Activated naive CD8-positive, alpha-beta T cell treated with anti-CD3 and anti-CD28 coated beads for 36 hours (primary cell): Measurements from ENCODE around the gene POMC. TPM values are rescaled to one million over a fixed set of nuclear protein-coding genes. Genes with fewer than 3 reads are reported as not detected.
"Not testable (repeated sequence)": the region's sequence is repeated elsewhere in the genome, so short reads cannot be mapped to it uniquely, and the experiment has no call there.

Experiments used
- DNase-seq: peaks from one replicate; pipeline ENCODE4 v3.0.0; 2021
- H3K27ac Mint-ChIP-seq: one replicate; pipeline ENCODE4 v1.8.0; 2022; ENCODE audit warnings: mild to moderate bottlenecking, moderate library complexity, mixed read lengths
- H3K27me3 Mint-ChIP-seq: one replicate; pipeline ENCODE4 v1.8.0; 2022; ENCODE audit warnings: mild to moderate bottlenecking, mixed read lengths
- H3K36me3 Mint-ChIP-seq: one replicate; pipeline ENCODE4 v1.8.0; 2021; ENCODE audit warnings: mild to moderate bottlenecking, mixed read lengths
- H3K4me1 Mint-ChIP-seq: one replicate; pipeline ENCODE4 v1.8.0; 2021; ENCODE audit warnings: mixed read lengths
- H3K4me3 Mint-ChIP-seq: one replicate; pipeline ENCODE4 v1.8.0; 2022; ENCODE audit warnings: mild to moderate bottlenecking, moderate library complexity, mixed read lengths
- H3K9me3 Mint-ChIP-seq: one replicate; pipeline ENCODE4 v1.8.0; 2022; ENCODE audit warnings: mixed read lengths
- total RNA-seq, 2 experiments: library from RNA; stranded (reverse); gene quantifications; one replicate each; pipeline ENCODE4 v1.2.3, GENCODE V29; 2021

The POMC gene
- total RNA-seq, 2 experiments from 2014 or later = 6.3 to 6.8 TPM

DNA sequence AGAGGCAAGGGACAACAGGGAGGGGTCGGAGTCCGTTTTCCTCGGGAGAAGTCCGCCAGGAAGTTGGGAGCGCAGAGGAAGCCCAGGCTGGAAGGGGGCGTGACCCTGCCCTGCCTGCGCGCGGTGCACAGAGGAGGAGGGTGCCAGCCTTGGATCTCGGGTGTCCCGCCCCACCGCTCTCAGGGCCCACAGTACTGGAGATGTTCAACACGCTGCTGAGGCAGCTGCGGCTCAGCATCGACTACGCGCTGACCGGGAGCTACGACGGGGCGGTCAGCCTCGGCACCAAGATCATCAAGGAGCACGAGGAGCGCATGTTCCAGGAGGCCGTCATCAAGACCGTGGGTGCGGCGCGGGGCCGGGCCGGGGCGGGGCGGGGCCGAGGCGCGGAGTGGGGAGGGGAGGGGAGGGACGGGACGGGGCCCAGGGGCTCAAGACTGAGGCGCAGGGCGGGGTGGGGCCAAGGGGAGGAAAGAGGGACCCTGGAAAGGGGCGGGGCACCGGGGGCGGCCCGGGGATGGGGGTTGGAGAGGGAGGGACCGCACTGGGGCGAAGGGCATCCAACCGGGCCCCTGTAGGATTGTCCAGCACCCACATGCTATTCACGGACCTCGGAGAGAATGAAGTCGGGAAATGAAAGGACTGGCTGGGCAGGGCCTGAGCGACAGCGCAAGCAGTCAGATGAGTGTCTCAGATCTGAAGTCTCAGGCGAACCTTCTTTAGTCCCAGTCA is 36.6 kb downstream of the POMC start:
- peaks cover 10% of the 10 kb centered on the region for H3K4me1 Mint-ChIP-seq
- H3K27ac Mint-ChIP-seq = no peak overlapping the region
- H3K36me3 Mint-ChIP-seq = no peaks in the 10 kb centered on the region
- DNase-seq = peak; percentile 12
- peaks cover 65% of the 10 kb centered on the region for H3K27me3 Mint-ChIP-seq
- peak overlapping the region; percentile 64 for H3K4me3 Mint-ChIP-seq
- no peaks in the 10 kb centered on the region for H3K9me3 Mint-ChIP-seq

GRCh38 chr2:25131253-25131566 is 37.2 kb downstream of the POMC start:
- H3K4me1 Mint-ChIP-seq = peaks cover 10% of the 10 kb centered on the region
- H3K27me3 Mint-ChIP-seq = peaks cover 61% of the 10 kb centered on the region
- peak overlapping the region; percentile 64 for H3K4me3 Mint-ChIP-seq
- DNase-seq = no peak
- no peaks in the 10 kb centered on the region for H3K36me3 Mint-ChIP-seq
- no peaks in the 10 kb centered on the region for H3K9me3 Mint-ChIP-seq
- no peak overlapping the region for H3K27ac Mint-ChIP-seq

DNA sequence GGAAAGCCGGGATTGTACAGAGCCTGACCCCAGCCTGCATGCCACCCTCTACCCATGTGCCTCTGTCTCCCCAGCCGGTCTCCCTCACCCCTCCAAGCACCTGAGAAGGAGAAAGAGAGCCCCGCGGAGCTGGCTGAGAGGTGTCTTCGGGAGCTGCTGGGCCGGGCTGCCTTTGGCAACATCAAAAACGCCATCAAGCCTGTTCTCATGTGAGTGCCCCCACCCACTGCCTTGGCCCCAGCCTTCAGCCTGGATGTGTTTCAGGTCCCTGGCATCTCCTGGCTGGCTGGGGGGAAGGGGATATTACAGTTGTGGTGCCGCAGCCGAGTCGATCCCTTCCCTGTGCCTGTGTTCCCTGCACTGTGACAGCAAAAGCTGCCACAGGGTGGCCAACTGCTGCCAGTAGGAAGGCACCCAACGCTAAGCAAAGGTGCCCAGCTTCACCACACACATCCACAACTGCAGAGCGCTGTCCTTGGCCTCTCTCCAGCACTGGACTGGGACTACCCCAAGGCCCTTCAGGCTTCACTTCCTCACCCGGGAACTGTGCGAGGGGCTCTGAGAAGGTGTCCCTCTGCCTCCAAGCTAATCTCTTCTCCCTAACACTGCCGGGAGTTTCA is 38.4 kb downstream of the POMC start:
- H3K27ac Mint-ChIP-seq = no peak overlapping the region
- no peaks in the 10 kb centered on the region for H3K36me3 Mint-ChIP-seq
- H3K27me3 Mint-ChIP-seq = peaks cover 52% of the 10 kb centered on the region
- no peak overlapping the region for H3K4me3 Mint-ChIP-seq
- H3K4me1 Mint-ChIP-seq = peaks cover 10% of the 10 kb centered on the region
- no peak for DNase-seq
- no peaks in the 10 kb centered on the region for H3K9me3 Mint-ChIP-seq

DNA sequence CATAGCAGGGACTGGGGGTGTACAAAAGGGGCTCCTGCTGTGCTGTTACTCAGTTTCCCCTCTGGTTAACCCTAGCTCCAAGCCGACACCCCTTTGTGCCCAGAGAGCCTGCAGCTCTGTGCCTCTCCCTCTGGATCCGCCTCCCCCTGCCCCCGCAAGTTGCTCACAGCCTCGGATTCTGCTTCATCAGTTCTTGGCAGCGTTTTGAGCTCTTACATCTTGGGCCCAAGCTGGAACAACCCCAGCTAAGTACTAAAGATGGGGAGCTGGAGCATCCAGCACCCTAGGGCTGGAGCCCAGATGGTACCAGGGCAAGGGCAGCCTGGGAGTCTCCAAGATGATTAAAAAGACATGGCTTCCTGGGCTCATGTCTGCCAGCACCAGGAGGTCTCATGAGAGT is 40.7 kb downstream of the POMC start:
- Mint-ChIP-seq H3K4me3 (no peak overlapping the region), H3K27ac (no peak overlapping the region), H3K4me1 (peaks cover 10% of the 10 kb centered on the region), H3K27me3 (peaks cover 30% of the 10 kb centered on the region), H3K9me3 (no peaks in the 10 kb centered on the region), H3K36me3 (no peaks in the 10 kb centered on the region)
- DNase-seq = no peak

GRCh38 chr2:25127071-25127470 is 41.3 kb downstream of the POMC start:
- peaks cover 10% of the 10 kb centered on the region for H3K4me1 Mint-ChIP-seq
- H3K36me3 Mint-ChIP-seq, H3K27ac Mint-ChIP-seq, H3K9me3 Mint-ChIP-seq, DNase-seq, H3K4me3 Mint-ChIP-seq: not testable (repeated sequence)
- peaks cover 25% of the 10 kb centered on the region for H3K27me3 Mint-ChIP-seq

GRCh38 chr2:25125976-25126375 is 42.4 kb downstream of the POMC start:
- H3K27ac Mint-ChIP-seq = no peak overlapping the region
- H3K9me3 Mint-ChIP-seq = no peaks in the 10 kb centered on the region
- H3K4me1 Mint-ChIP-seq = peaks cover 6% of the 10 kb centered on the region
- DNase-seq = no peak
- peaks cover 14% of the 10 kb centered on the region for H3K27me3 Mint-ChIP-seq
- no peaks in the 10 kb centered on the region for H3K36me3 Mint-ChIP-seq
- H3K4me3 Mint-ChIP-seq = no peak overlapping the region

DNA sequence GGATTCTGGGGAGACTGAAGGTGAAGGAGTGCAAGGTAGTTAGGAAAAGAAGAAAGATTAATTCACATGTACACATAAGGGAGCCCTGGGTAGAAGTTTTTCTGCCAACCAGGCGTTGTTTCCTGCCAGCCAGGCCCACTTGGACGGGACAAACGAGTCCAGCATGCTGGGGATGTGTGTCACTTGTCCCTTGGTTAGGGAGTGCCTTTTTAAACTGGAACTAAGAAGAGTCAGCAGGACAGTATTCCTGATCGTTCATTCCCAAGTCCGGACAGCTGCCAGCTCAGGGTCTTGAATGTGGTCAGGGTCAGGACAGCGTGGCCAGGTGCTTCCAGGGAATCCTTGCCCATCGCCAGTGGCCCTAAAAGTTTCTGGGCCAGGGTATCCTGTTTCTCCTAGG is 43.2 kb downstream of the POMC start:
- no peaks in the 10 kb centered on the region for H3K36me3 Mint-ChIP-seq
- peaks cover 6% of the 10 kb centered on the region for H3K27me3 Mint-ChIP-seq
- H3K4me1 Mint-ChIP-seq = peaks cover 4% of the 10 kb centered on the region
- H3K4me3 Mint-ChIP-seq = no peak overlapping the region
- no peaks in the 10 kb centered on the region for H3K9me3 Mint-ChIP-seq
- DNase-seq = no peak
- no peak overlapping the region for H3K27ac Mint-ChIP-seq

DNA sequence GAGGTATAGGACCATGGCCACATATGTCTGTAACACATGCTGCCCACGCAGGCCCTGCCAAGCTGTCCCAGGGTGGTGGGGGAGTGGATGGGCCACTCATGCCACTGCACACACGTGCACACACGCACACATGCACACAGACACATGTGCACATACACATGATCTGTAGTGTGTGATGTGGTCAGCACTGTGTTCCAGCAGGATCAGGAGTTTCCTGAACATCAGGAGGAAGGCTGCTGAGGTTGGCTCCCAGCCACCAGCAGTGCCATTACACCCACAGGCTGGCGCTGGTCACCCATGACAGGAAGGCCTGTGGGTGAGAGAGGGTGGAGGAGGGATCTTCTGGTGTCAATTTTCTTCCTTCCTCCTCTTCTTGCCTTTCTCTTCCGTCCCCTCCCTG is 44.7 kb downstream of the POMC start:
- Mint-ChIP-seq H3K4me1 (no peaks in the 10 kb centered on the region), H3K27me3 (no peaks in the 10 kb centered on the region), H3K4me3 (no peak overlapping the region), H3K27ac (no peak overlapping the region), H3K9me3 (no peaks in the 10 kb centered on the region), H3K36me3 (no peaks in the 10 kb centered on the region)
- DNase-seq = no peak

GRCh38 chr2:25122367-25122766 is 46.0 kb downstream of the POMC start:
- no peak overlapping the region for H3K4me3 Mint-ChIP-seq
- H3K27me3 Mint-ChIP-seq = no peaks in the 10 kb centered on the region
- no peak overlapping the region for H3K27ac Mint-ChIP-seq
- H3K9me3 Mint-ChIP-seq = no peaks in the 10 kb centered on the region
- no peaks in the 10 kb centered on the region for H3K4me1 Mint-ChIP-seq
- no peaks in the 10 kb centered on the region for H3K36me3 Mint-ChIP-seq
- DNase-seq = no peak

- H3K36me3 Mint-ChIP-seq = no peaks in the 10 kb centered on the region
- no peaks in the 10 kb centered on the region for H3K9me3 Mint-ChIP-seq
- no peak for DNase-seq
- H3K4me1 Mint-ChIP-seq = no peaks in the 10 kb centered on the region
- no peaks in the 10 kb centered on the region for H3K27me3 Mint-ChIP-seq
- H3K27ac Mint-ChIP-seq = no peak overlapping the region
- H3K4me3 Mint-ChIP-seq = no peak overlapping the region
Observed at GRCh38 chr2:25119263-25119662, 49.1 kb downstream of the POMC start.

- H3K27ac Mint-ChIP-seq = no peak overlapping the region
- no peaks in the 10 kb centered on the region for H3K4me1 Mint-ChIP-seq
- no peak overlapping the region for H3K4me3 Mint-ChIP-seq
- DNase-seq = no peak
- H3K9me3 Mint-ChIP-seq = no peaks in the 10 kb centered on the region
- H3K27me3 Mint-ChIP-seq = no peaks in the 10 kb centered on the region
- no peaks in the 10 kb centered on the region for H3K36me3 Mint-ChIP-seq
Observed at GRCh38 chr2:25116956-25117355, 51.4 kb downstream of the POMC start.

GRCh38 chr2:25115902-25116301 is 52.5 kb downstream of the POMC start:
- Mint-ChIP-seq H3K4me1 (no peaks in the 10 kb centered on the region), H3K9me3 (no peaks in the 10 kb centered on the region), H3K36me3 (no peaks in the 10 kb centered on the region), H3K27ac (no peak overlapping the region), H3K27me3 (no peaks in the 10 kb centered on the region), H3K4me3 (no peak overlapping the region)
- DNase-seq = no peak

- H3K9me3 Mint-ChIP-seq = no peaks in the 10 kb centered on the region
- DNase-seq = no peak
- no peak overlapping the region for H3K4me3 Mint-ChIP-seq
- H3K36me3 Mint-ChIP-seq = no peaks in the 10 kb centered on the region
- H3K27me3 Mint-ChIP-seq = no peaks in the 10 kb centered on the region
- no peaks in the 10 kb centered on the region for H3K4me1 Mint-ChIP-seq
- no peak overlapping the region for H3K27ac Mint-ChIP-seq
Observed at GRCh38 chr2:25115249-25115883, 53.0 kb downstream of the POMC start.

DNA sequence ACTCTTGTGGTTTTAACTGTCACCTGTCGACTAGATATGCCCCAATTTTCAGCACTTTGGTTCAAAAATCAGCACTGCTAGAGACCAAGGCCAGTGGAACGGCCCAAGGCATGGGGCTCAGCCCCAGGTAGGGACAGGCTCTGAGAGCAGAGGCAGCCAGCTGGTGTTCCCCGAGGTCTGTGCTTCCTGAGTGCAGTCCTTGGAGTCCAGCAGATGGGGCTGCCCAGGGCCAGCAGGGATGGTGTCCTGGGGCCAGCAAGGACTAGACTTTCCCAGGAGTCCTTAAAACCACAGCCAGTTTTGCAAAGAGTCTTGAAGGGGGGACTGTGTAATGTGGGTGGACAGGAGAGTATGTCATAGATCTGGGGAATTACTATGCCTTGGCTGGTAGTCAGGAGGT is 56.3 kb downstream of the POMC start:
- Mint-ChIP-seq H3K4me1 (no peaks in the 10 kb centered on the region), H3K36me3 (no peaks in the 10 kb centered on the region), H3K27ac (no peak overlapping the region), H3K9me3 (no peaks in the 10 kb centered on the region), H3K27me3 (no peaks in the 10 kb centered on the region), H3K4me3 (no peak overlapping the region)
- no peak for DNase-seq
